Measurements from ENCODE around the gene C17orf113.

Gene C17orf113

GRCh38 chr17:42045719-42046118, 4.7 kb downstream of the C17orf113 start:
- no peak for DNase-seq (ENCODE audit: low read depth)
- no peak overlapping the region for H3K4me3 ChIP-seq (ENCODE audit: low read depth, low read length)
- TF ChIP-seq, protein P1, sequence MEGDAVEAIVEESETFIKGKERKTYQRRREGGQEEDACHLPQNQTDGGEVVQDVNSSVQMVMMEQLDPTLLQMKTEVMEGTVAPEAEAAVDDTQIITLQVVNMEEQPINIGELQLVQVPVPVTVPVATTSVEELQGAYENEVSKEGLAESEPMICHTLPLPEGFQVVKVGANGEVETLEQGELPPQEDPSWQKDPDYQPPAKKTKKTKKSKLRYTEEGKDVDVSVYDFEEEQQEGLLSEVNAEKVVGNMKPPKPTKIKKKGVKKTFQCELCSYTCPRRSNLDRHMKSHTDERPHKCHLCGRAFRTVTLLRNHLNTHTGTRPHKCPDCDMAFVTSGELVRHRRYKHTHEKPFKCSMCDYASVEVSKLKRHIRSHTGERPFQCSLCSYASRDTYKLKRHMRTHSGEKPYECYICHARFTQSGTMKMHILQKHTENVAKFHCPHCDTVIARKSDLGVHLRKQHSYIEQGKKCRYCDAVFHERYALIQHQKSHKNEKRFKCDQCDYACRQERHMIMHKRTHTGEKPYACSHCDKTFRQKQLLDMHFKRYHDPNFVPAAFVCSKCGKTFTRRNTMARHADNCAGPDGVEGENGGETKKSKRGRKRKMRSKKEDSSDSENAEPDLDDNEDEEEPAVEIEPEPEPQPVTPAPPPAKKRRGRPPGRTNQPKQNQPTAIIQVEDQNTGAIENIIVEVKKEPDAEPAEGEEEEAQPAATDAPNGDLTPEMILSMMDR (IDR thresholded peaks at IDR 0.05; ENCODE audit: low read depth, low read length, missing control alignments): no peak

GRCh38 chr17:42042598-42043319, 7.6 kb downstream of the C17orf113 start:
- DNase-seq (ENCODE audit: low read depth): no peak
- TF ChIP-seq, protein P1 (IDR thresholded peaks at IDR 0.05; ENCODE audit: low read depth, low read length, missing control alignments): no peak
- no peak overlapping the region for H3K4me3 ChIP-seq (ENCODE audit: low read depth, low read length)

GRCh38 chr17:42041619-42042018, 8.8 kb downstream of the C17orf113 start:
- DNase-seq (ENCODE audit: low read depth): no peak
- TF ChIP-seq, protein P1 (IDR thresholded peaks at IDR 0.05; ENCODE audit: low read depth, low read length, missing control alignments): no peak
- no peak overlapping the region for H3K4me3 ChIP-seq (ENCODE audit: low read depth, low read length)

DNA sequence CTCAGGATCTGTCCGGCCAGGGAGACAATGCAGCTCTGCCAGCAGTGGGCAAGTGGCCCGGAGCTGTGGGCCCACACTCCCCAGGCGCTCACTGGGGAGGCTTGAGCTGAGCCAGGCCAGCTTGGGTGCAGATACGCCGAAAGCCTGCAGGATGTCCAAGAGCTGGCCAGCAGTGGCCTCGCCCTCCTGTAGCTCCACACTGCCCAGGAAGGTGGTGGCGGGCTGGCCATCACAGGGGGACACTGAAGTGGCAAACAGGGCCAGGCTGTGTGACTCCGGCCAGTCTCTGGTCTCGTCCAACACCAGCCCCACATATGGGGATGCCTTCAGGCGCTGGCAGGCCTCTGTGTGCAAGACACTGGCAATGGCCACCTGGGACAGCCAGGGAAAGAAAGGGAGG, 9.6 kb downstream of the C17orf113 start:
- TF ChIP-seq, protein P1 (IDR thresholded peaks at IDR 0.05; ENCODE audit: low read depth, low read length, missing control alignments): no peak
- no peak overlapping the region for H3K4me3 ChIP-seq (ENCODE audit: low read depth, low read length)
- no peak for DNase-seq (ENCODE audit: low read depth)

DNA sequence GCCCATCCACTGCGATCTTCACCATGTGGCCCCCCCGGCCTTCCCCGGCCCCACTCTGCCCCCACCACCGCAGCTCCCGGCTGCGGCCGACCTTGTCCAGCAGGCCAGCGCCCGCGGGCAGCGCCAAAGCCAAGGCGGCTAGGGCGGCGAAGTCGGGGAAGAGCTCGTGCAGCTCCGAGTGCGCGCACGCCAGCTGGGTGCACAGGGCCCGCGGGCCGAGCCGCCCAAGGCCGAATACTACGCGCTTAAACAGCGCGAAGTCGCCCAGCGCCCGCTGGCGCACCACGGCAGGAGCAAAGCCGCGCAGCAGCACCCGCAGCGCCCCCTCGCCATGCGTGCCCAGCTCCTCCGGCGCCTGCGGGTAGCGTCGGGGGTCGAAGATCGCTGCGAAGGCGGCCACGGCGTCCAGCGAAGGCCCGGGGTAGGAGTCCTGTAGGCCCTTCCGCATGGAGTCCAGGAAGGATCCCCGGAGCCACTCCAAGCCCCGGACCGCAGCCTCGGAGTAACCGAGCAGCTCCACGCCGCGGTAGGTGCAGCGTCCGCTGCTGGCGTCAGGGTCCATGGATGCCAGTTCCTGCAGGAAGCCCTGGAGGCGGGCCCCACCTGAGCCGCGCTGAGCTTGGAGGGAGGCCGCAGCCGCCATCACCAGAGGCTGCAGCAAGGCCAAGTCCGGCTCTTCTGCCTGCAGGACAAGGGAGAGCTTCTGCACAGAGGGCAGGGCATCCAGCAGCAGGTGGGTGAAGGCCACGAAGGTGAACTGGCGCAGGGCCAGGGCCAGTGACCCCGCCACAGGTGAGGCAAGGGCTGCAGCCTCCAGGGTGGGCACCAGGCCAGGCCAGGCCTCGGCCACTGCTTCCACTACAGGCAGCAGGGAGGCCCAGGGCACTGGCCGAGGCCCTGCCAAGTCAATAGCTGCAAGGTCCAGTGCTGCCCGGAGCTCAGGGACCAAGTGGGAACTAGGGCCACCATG, 10.3 kb downstream of the C17orf113 start:
- DNase-seq (ENCODE audit: low read depth): no peak
- TF ChIP-seq, protein P1 (IDR thresholded peaks at IDR 0.05; ENCODE audit: low read depth, low read length, missing control alignments): no peak
- no peak overlapping the region for H3K4me3 ChIP-seq (ENCODE audit: low read depth, low read length)

GRCh38 chr17:42038221-42038973, 12.0 kb downstream of the C17orf113 start:
- TF ChIP-seq, protein P1 (IDR thresholded peaks at IDR 0.05; ENCODE audit: low read depth, low read length, missing control alignments): no peak
- no peak for DNase-seq (ENCODE audit: low read depth)

More at GRCh38 chr17:42038221-42038973, 12.0 kb downstream of the C17orf113 start:
- H3K4me3 ChIP-seq (ENCODE audit: low read depth, low read length): no peak overlapping the region

Measured in GM12864 (cell line).